GM21423 (cell line): ENCODE data around the gene LIN7A.

Experiments used
- ATAC-seq: cut with Tn5 transposase; IDR thresholded peaks from one replicate; pipeline ENCODE4 v1.9.1; 2021; ENCODE audit warnings: mild to moderate bottlenecking, moderate library complexity; ENCODE audit not compliant: unreplicated experiment

The LIN7A gene

GRCh38 chr12:80861641-80862378 lies 75.9 kb downstream of the LIN7A start:
- ATAC-seq, result no peak

GRCh38 chr12:80860928-80861327 lies 76.8 kb downstream of the LIN7A start:
- ATAC-seq, result no peak

GRCh38 chr12:80860206-80860605 lies 77.5 kb downstream of the LIN7A start:
- no peak for ATAC-seq

- no peak for ATAC-seq
These were observed 79.4 kb downstream of the LIN7A start for GRCh38 chr12:80858356-80858755.

GRCh38 chr12:80857311-80857710 lies 80.4 kb downstream of the LIN7A start:
- ATAC-seq, result no peak

GRCh38 chr12:80849337-80849736 lies 88.4 kb downstream of the LIN7A start:
- no peak for ATAC-seq

- no peak for ATAC-seq
These were observed 88.9 kb downstream of the LIN7A start for GRCh38 chr12:80848858-80849257.

- no peak for ATAC-seq
These were observed 90.2 kb downstream of the LIN7A start for GRCh38 chr12:80847575-80847974.

GRCh38 chr12:80846952-80847351 lies 90.8 kb downstream of the LIN7A start:
- ATAC-seq, result no peak

GRCh38 chr12:80845639-80846038 lies 92.1 kb downstream of the LIN7A start:
- no peak for ATAC-seq

- no peak for ATAC-seq
These were observed 93.8 kb downstream of the LIN7A start for GRCh38 chr12:80843969-80844368.

- ATAC-seq, result peak; percentile 37
These were observed 99.0 kb downstream of the LIN7A start for GRCh38 chr12:80838708-80839107.

GRCh38 chr12:80838024-80838658 lies 99.6 kb downstream of the LIN7A start:
- ATAC-seq, result no peak

- peak; percentile 57 for ATAC-seq
These were observed 100.3 kb downstream of the LIN7A start for GRCh38 chr12:80837342-80837978.

- no peak for ATAC-seq
These were observed 103.0 kb downstream of the LIN7A start for GRCh38 chr12:80834724-80835123.

- no peak for ATAC-seq
These were observed 107.1 kb downstream of the LIN7A start for GRCh38 chr12:80830533-80831088.

- ATAC-seq, result no peak
These were observed 108.0 kb downstream of the LIN7A start for GRCh38 chr12:80829767-80830166.

- ATAC-seq, result no peak
These were observed 112.2 kb downstream of the LIN7A start for GRCh38 chr12:80825506-80825905.

- ATAC-seq, result no peak
These were observed 114.3 kb downstream of the LIN7A start for GRCh38 chr12:80823393-80823792.

- no peak for ATAC-seq
These were observed 116.2 kb downstream of the LIN7A start for GRCh38 chr12:80821513-80822000.

GRCh38 chr12:80818878-80819277 lies 118.9 kb downstream of the LIN7A start:
- no peak for ATAC-seq

GRCh38 chr12:80815351-80815750 lies 122.4 kb downstream of the LIN7A start:
- no peak for ATAC-seq
